ENCODE measurements around the gene ARAP1.

ARAP1 gene

DNA sequence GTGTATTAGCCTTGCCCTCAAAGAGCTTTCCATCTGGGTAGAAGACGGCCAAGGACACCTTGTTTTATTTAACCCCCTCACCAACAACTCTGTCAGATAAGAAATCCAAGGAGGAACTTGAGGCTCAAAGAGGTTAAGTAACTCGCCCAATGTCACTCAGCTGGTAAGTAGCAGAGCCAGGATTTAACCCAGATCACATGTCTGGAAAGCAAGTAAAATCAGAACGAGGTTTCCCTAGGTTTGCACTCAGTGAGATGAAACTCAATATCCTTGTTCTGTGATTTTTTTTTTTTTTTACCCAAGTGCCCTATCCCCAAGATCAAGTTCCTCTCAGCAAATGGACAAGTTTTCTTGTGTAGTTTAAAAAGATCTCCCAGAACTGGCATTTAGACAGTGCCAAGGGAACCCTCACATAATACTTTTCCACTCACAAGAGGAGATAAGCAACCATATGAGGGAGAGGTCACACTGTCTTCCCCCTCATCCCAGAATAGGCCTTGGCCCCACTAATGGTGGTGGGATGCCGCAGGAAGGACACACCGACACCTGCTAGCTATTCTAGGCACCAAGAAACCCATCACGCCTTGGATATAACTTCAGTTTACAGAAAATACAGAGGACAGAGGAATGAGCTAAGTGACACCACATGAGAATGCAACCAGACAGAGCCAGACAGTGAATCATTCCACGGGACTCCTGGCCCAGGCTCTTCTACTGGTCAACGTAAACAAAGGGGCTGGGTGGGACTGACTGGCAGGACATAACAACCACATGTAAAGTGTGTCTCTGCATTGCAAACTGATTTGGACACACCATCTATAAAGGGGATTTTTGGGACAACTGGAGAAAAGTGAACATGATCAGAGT, 8.6 kb upstream of the ARAP1 start:
- DNase-seq = no peak

DNA sequence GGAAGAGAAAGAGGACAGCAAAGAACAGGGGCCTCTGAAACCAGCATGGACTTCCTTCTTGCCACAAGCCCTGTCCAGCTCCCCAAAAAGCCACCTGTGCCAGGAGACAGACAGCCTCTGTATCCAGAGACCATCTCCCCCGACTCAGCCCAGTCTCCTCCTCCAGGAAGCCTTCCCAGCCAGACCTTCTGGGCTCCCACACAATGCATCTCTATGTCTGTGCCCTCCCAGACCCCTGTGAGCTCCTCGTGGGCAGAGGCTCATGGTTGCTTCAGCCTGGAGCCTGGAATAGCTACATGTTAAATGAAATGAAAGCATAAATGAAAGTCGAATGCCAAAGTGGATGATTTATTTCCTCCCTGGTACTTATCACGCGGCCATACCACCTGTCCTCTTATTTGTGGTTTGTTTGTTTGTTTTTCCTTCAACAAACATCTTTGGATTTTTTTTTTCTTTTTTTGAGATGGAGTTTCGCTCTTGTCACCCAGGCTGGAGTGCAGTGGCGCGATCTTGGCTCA, 7.3 kb upstream of the ARAP1 start:
- no peak for DNase-seq

DNA sequence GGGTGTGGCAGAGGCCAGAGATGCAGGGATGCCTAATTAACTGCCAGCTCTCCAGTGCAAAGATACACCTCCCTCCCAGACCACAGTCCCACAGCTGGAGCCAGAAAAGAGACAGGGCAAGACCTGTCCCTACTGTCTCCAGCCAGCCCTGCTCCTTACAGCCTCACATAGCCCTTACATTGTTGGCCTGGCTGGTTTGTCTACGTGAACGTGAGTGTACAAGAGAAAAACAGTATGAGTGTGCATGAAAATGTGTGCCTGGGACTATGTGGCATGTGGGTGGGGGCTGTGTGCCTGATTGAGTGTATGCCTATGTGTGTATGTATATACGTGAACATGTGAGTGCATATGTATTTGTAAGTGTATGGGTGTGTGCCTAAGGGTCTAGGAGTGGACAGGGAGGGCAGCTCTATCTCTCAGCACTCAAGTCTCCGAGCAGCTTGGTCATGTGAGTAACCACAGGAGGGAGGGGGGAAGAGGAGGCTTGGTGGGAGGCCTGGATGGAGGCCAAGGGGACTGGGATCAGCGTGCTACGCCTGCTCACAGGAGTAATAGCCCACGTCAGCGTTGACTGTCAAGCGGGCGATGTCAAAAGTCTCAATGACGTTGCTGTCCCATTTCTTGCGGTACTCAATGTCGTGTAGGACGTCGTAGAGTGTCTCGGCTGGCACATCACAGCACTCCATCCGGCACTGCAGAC, 6.6 kb upstream of the ARAP1 start:
- no peak for DNase-seq

DNA sequence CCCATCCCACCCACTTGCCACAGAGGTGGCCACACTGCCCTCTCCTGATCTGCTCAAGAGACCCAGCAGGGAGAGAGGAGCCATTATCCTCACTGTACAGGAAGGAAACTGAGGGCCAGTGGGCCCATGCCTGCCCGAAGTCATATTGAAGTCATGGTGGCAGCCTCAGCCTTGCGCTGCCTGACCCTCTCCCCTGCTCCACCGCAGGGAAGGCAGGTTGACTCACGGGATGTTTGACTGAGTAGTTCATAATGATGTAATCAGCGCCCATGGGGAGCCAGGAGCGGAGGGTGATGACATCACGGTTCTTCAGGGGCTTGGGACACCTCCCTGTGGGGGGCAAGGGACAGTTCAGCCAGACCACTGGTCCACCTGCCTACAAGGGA, 6.1 kb upstream of the ARAP1 start:
- DNase-seq = no peak

DNA sequence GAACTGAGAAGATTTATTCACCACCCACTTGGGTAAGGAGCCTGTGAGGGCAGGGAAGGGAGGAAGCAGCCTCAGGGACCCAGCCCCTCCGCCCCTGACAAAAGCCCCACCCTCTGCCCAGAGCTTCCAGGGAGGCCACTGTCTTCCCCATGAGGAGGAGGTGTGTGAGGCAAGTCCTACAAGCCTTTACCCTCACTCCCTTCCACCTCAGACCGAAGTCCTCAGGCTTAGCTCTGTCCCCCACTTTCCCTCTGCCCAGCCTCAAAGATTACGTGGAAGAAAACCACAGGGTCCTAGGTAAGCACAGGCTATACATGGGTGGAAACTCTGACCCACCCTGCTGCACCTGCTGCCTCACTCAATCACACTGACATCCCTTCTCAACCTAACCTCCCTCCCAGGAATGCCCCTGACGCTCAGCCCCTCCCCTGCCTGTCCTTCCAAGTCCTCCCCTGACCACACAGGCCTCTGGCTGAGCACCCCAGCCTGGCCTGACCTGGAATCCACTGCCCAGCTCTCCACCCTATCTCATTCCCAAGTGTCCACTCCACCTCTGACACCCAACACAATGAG, 3.6 kb upstream of the ARAP1 start:
- no peak for DNase-seq

DNA sequence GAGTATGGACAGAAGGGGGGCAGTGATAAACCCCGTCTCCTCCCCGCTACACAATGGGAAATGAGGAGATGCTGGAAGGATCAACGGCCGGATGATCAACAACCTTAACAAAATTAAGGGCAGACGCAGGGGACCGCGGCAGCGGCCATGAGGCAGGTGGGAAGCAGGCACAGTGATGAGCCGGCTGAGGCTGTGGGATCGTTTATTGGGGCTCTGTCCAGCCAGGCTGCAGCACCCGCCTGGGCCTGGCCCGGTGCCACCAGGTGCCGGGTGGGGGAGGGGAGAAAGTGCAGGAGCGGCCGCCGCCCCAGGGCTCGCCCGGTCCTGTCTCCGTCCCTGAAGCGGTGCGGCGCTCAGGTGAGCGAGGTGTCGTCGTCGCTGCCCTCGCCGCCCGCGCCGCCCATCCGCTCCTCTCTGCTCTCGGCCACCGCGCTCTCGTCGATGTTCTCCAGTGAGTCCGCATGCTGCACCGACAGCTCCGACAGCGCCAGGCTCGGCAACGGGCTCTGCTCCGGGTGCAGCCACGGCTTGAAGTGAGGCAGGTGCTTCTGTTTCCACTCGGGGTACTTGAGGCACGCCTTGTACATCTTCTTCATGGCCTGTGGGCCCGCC, 2.4 kb upstream of the ARAP1 start:
- DNase-seq = no peak

DNA sequence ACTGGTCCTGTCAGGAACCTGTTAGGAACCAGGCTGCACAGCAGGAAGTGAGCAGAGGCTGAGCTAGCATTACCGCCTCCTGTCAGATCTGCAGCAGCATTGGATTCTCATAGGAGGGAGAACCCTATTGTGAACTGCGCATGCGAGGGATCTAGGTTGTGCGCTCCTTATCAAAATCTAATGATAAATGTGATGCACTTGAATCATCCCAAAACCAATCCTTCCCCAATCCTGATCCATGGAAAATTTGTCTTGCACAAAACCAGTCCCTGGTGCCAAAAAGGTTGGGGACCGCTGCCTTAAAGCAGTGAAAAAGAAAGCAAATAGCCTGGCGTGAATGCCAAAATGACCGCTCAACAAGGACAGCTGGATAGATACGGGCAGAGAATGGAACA, 1.9 kb upstream of the ARAP1 start:
- no peak for DNase-seq

DNA sequence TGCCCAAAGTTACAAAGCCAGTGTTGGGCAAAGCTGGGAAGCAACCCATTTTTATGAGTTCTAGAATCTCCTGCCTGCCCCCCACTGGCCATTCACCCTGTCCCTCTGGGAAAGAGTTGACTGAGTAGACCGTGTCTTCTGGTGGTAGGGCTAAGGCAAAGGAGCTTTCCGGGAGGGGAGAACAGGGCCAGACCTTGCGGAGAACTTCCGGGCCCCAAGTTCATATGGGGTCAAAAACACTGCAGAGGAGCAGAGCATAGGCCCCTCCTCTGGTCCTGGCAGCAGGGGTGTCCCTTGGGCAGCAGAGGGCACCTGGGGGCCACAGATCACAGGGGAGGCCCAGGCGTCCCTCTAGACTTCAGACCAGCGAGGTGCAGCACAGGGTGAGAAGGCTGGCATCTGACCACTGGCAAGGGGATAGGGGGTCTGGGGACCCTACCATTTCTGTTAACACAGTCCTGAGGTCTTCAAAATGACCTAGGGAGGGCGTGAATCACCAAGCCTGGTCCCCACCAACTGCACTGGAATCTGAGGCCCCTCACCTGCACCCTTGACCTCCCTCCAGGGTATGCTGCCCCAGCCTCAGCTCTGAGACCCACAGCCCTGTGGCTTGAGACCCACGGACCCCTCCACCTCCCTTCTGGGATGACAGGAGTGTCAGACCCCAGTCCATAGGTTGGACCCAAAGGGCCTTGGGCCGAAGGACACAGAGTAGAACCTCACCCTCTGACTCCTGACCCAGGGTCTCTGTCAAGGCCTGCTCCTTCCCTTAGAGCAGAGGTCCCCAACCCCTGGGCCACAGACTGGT, 1.3 kb upstream of the ARAP1 start:
- no peak for DNase-seq

DNA sequence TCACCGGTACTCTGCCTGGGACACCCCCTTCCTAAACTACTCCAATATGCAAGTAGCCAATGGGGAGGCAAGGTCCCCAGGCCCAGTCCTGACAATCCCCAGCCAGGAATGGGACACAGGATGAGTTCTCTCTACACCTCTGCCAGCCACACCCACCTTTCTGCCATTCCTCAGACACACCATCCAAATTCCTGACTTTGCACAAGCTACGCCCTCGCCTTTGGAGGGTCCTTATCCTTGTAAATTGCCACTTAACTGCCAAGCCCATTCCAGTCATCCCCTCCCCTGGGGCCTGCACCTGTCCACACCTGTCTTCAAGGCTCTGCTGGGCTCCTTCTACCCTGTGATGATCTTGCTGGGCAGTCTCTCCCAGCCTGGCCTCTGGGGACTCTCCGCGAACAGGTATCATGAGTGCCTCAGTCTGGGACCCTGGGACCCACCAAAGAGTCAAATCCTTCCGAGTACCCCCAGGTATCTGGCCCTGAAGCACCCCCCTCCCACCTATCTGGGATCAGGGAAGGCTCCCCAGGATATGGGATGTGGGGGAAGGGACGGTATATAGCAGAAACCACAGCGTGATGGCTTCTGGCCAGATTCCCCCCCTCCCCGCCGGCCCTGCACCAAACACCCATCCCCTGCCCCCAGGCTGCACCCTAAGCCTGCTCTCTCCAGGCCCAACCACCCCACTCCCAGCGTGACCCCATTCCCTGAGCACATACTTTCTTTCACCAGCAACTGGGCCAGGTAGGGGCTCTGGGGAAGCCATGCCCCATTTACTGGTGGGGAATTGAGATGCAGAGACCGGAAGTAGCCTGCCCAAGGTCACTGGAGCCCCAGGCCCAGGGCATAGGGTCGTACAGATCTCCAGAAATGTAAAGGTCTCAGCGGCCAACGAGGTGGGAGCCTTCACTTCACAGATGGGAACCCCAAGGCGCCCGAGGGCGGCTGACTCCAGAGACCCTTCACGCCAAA, 806 bp downstream of the ARAP1 start:
- no peak for DNase-seq

DNA sequence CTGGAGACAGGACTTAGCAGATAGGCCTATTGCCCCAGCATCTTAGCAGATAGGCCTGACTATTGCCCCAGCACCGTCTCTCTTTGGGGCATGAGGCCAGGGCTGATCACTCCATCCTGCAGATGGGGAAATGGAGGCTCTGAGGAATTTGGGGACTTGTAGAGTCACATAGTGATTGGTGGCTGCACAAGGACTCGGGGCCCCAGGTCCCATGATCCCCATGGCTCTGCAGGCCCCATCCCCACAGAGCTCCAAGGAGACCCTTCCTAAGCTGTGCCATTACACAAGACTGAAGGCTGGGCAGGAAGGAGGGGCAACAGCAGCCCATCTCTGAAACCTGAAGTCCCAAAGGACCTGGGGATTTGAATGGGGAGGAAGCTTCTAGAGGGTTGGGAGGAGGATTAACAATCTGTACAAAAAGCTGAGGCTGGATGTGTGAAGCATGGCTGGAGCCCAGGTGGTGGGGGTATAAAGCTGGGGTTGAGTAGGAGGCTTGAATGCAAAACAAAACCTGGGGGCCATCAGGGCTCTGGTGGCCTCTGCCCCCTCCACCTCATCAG, 1.6 kb downstream of the ARAP1 start:
- no peak for DNase-seq

DNA sequence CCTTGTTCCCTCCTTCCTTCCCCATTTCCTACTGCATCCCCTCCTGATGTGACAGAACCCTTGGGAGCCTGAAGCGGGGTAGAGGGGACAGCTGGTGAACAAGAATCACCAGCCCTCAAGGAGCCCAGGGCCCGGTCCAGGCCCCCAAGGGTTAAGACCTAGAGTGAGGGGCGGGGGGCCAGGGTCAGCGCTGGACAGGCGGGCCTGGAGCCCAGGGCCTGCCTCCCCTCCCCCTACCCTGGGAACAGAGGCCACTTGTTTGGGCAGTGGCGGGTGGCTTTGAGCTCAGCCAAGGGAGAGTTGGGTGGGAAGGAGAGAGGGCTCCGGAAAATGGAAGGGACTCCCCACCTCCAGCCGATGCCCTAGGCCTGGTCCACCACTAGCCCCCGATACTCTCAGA, 2.1 kb downstream of the ARAP1 start:
- DNase-seq = no peak

DNA sequence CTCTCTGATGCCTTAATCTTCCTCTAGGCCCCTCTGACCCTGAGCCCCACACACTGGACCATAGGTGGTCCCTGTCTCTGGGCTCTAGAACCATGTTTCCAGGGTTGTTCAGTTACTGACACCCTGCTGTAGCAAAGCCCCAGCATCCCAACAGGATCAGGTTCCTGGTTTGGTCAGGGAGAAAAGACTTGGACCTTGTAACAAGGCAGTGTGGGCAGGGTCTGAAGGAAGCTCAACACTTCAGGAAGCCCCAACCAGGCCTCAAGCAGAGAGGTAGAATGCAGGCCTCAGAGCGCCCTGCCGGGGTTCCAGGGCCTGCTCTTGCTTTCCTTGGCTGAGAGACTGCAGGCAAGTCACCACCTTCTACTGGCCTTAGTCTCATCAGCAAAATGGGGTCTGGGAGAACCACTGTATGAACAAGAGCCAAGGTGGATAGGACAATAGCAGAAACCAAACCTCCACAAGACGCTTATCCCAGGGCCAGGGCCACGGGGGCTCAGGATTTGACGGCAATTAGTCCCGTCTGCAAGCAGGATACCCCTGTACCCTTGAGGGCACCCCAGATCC, 4.8 kb downstream of the ARAP1 start:
- DNase-seq = no peak

DNA sequence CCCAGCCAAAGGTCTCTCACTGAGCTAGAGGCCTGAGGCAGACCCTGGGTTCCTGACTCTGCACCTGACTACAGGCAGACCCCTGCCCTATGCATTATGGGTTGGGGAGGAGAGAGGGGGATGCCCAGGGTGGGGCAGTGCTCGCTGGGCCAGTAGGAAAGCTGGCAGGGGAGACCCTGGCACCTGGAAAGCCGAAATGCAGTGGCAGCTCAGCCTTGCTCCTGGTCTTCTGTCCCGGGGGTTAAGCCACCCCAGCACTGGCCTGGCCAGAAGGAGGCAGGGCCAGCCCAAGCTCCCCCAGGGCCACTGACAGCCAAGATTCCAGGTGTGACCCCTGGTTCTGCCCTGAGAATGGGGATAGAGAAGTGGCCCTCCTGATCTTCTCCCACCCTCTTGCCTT, 5.4 kb downstream of the ARAP1 start:
- no peak for DNase-seq

DNA sequence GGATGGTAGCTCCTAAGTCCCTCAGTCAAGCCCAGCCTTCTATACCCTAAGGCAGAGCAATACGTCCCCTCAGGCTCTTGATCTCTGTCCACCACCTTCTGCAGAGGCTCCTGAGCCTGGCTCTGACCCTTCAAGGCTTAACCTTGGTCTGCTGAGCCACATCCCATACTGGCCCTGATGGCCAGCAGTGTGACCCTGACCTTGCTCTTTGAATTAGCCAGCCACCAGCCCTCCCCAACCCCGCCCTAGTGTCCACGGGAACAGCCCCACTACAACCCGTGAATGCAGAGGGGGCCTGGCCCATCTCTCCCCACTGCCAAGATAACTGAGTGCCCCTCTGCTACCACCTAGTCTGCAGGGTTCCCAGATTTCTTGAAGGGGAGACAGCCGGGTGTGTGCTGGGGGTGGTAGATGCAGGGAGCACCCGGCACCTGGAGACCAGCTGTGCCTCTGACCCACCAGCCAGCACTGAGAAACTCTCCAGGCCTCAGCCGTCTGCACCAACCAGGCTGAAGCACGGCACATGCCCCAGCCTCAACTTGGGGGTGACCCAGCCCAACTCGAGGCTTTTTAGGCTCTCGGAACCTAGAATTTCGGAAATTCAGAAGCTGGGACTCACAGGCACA, 6.2 kb downstream of the ARAP1 start:
- DNase-seq = no peak

DNA sequence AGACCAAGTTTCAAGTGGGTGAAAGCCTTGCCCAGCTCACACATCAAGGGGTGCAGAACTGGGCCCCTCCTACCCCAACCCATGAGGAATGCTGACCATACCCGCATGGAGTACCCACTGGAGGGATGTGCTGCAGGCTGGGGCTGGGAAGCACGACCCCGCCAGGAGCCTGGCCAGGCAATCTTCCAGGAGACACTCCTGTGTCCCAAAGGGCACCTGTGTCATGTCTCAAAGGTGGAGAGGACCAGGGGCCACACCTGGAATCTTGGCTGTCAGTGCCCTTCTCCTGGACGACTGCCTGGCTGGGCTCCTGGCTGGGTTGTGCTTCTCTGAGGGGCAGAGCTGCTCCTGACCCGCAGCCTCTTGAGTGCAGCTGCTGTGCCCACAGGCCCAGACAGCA, 6.7 kb downstream of the ARAP1 start:
- DNase-seq = no peak

DNA sequence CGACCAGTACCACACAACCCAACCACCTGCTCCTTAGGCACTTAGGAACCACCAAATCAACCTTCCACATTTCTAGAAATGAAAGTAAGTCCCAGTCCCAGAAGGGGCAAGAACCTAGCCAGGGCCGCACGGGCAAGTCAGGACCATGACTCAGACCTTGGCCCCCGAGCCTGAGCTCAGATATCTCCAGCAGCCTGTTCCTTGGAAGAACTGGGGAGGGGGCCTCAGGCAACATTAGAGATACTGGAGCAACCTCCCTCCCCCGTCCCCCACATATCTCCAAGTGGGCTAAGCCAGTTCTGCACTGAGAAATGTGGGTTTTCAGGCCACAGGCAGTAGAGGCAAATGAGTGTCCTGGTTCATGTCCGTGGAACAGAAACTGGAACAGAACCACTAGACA, 7.7 kb downstream of the ARAP1 start:
- no peak for DNase-seq

DNA sequence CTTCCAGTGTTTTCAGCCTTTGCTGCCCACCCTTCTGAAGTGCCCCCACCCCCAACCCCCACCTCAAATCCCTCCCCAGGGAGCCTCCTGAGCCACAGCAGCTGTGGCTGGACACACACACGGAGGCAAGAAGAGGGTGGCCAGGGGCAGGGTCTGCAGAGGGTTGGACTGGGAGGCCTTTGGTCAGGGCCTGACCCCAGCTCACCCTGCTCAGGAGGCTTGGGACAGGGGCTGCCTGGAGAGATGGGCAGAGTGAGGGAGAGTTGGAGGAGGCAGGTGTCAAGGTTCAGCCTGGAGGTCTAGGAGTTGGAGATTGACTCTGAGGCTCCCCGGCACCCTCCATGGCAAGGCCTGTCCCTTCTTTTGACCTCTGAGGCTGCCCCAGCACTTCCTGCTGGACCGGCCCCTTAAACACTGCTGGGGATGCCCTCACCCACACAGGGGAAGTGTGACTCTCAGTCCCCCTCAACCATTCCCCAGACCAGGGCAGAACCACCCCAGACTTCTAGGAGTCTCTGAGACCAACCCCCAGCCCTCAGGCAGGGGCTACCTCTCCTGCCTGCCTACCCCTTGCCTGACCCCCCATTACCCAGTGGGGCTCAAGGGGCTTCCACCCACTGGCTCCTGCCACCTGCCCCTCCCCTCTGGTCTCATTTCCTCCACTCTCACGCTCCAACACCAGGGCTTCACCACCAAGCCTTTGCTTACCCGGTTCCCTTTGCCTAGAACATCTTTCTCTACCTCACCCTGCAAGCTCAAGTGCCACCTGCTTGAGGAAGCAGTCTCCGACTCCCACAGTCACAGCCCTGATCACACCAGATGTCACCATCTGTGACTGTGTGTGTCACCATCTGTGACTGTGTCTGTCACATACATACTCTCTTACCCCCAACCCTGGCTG, 8.6 kb downstream of the ARAP1 start:
- no peak for DNase-seq

DNA sequence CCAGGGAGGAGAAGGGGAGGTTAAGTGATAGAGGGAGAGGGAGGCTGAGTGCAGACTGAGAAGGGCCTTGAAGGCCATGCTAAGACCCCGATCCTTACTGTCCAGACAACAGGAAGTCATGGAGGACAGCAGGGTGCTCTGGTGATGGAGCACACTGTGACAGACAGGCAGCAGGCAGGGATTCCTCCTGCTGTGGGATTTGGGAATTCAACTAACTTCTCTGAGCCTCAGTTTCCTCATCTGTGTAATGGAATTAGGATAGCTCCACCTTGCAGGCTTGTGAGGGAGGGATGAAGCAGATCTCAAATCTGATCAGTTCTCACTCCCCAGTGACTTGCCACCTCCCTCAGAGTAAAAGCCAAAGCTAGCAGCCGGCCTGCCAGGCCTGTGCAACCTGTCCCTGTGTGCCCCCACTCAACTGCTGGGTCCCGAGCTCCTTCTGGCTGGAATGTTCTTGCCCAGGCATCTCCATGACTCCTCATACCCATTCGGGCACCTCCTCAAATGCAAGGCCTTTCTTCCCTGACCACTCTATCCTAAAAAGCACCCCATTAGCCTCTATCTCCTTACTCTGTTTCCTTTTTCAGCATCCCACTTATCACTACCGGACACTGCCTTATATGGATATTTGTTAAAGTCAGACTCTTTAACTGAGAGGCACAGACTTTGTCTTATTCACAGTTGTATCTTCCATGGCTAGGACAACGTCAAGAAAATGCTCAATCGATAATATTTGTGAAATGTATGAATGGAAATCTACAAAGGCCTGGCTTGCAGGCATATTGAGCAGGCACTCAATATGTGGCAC, 9.5 kb downstream of the ARAP1 start:
- no peak for DNase-seq

All from stimulated activated CD8-positive, alpha-beta memory T cell treated with anti-CD3 and anti-CD28 coated beads, Interleukin-4, amount 100 ng/mL, for 48 hours (primary cell).